Measurements from ENCODE around the gene AOPEP.

Gene AOPEP

DNA sequence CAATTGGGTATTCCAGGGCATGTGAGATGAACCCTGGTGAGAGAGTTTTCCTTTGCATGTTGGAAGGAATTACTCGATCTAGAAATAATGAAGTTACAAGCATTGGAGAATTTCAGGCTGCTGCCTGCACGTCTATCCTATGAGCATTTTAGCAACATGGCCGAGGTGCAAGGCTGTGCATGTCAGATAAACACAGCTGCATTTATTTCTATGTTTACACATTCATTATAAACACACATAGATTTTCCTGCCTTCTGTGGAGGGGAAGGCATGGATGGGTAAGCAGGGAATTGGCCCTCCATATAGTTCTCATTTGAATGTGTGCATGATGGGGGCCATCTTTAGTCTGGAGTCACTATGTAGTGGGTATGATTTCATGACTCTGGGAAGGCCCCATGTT, 42.3 kb downstream of the AOPEP start:
- no peak for DNase-seq

DNA sequence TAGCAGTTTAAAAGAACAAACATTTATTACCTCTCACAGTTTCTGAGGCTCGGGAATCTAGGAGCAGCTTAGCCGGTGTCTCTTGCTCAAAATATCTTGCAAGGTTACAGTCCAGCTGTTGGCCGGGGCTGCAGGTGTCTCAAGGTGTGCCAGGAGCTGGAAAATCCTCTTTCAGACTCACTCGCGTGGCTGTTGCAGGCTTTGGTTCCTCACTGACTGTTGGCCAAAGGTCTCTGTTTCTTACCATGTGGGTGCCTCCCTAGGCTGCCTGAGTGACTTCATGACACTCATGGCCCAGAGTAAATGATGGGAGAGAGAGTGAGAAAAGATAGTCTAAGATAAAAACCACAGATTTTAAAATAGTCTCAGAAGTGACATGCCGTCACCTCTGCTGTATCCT, 43.8 kb downstream of the AOPEP start:
- no peak for DNase-seq

DNA sequence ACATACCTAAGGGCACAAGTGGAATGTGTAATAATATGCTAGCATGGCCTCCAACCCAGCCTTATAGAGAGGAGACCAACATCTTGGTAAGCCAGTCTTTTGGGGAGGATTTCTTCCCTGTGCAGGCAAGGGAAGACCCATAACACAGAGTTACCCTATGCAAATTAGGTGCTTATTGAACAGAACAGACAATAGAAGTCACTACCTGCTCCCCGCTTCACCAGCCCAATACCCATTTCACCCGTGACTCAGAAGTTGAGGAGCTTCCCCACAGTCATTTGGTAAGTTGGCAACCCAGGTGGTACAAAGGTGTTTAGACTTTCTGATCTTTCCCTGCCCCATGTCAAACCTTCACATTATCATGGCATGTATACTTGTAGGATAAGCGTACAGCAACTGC, 44.6 kb downstream of the AOPEP start:
- DNase-seq: no peak

DNA sequence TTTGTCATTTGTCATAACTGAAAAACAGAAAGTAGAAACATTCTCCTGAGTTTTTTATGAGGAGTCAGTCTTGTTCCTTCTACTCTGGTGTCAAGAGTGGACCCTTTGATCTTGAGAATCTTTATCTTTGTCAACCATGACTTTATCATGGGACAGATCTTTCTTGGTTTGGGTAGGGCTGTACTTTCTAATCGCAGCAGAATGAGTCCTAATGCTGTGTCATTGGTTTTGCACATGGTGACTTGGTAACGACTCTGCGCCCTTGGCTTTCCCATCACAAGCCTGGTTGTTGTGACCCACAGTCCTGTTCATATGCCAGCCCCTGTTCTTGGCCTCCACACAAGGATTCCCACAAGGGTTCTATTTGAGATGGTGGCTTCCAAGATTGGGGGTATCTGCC, 45.6 kb downstream of the AOPEP start:
- no peak for DNase-seq

DNA sequence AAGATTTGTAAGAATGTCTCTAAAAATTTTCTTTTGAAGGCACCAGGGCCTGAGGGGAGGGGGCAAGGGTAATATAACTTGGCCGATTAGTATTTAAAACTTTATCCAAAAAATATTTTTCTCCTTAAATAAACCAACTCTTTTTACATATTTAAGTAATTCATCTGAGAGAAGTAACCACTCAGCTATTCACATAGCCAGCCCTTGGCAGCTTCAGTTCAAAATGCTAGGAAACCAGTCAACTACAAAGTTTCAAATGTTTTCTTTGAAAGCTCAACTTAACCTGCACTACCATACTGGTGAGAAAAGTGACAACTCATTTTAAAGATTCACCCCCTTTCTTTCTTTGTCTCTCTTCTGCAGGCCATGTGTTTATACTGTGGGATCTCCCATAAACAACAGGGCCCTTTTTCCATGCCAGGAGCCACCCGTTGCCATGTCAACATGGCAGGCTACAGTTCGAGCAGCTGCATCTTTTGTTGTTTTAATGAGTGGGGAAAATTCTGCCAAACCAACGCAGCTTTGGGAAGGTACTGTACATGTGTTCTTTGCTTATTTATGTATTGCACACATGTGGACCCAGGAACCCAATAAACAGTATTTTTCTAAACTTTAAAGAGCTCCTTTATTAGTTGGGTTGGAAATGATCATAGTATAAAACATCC, 46.3 kb downstream of the AOPEP start:
- DNase-seq: no peak

DNA sequence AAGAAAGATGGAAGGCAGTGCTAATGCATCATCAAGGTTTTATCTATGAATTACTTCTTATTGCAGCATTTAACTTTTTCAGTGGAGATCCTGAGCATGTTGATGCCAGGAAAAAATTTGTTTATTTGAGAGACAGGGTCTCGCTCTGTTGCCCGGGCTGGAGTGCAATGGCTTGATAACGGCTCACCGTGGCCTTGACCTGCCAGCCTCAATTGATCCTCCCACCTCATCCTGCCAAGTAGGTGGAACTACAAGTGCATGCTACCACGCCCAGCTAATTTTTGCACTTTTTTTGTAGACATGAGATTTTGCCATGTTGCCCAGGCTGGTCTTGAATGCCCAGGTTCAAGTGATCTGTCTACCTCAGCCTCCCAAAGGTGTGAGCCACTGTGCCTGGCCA, 47.2 kb downstream of the AOPEP start:
- DNase-seq: no peak

DNA sequence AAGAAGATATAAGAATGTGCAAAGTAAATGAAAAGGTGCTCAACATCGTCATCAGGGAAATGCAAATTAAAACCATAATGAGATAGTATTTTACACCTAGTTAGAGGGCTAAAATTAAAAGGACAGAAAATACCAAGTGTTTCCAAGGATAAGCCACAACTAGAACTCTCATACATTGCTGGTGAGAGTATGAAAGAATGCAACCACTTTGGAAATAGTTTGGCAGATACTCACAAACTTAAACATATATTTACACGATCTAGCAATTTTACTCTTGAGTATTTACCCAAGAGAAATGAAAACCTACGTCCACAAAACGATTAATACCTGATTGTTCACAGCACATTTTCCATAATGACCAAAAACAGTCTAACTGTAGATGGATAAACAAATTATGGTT, 51.5 kb downstream of the AOPEP start:
- no peak for DNase-seq

DNA sequence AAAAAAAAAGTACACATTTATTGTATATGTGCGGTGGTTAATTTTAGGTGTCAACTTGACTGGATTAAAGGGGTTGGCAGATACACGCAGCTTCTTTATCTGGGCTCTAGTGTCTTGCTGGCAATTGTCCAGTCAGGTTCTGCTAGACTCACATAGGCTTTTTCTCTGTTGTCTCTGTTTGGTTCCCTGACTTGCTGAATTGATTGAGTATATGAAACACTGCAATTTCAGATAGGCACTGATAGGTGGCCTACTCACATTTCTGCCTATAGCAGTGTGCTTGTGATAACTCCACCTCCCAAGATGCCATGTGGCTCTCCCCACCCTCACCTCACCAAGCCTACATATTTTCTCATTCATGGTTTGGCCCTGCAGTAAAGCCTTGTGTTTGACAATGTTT, 52.5 kb downstream of the AOPEP start:
- no peak for DNase-seq

DNA sequence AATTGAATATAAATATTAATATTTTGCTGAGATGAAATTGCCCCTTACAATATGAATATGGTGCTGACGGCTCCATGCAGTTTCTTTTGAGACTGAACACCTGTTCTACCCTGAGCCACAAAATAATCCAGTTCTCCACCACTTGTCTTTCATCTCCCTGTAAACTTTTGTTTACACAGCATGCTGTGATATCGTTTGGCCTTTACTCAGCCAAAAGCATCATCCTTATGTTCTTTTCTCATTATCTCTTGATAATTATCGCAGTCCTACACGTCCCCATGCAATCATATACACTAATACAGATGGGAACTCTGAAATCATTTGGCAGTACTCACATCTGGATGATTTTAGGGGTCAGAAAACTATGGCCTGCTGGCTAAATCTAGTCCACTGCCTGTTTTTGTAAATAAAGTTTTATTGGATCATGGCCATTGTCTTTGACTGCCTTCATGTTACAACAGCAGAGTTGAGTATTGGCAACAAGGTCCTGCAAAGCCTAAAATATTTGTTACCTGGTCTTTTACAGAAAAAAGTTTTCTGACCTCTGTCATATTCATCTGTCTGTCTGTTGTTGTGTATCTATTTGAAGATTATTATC, 53.3 kb downstream of the AOPEP start:
- no peak for DNase-seq

DNA sequence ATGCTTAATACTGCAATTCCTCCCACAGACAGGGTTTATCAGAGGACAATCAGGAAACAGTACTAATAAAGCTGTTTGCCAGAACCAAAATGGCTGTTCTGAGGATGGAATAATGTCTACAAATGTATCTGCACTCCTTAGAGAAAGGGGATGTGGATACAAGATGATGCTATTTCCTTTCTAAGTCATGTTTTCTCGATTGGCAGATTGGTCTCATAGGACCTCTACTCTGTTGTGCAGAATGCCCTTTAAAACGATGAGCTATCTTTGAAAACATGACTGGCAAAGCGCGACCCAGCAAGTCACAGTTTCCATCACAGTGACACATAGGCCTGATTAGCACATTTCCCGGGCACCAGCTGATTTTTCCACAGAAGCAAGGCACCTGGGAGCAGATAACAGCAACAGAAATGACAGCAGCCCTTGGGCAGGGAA, 54.0 kb downstream of the AOPEP start:
- no peak for DNase-seq

DNA sequence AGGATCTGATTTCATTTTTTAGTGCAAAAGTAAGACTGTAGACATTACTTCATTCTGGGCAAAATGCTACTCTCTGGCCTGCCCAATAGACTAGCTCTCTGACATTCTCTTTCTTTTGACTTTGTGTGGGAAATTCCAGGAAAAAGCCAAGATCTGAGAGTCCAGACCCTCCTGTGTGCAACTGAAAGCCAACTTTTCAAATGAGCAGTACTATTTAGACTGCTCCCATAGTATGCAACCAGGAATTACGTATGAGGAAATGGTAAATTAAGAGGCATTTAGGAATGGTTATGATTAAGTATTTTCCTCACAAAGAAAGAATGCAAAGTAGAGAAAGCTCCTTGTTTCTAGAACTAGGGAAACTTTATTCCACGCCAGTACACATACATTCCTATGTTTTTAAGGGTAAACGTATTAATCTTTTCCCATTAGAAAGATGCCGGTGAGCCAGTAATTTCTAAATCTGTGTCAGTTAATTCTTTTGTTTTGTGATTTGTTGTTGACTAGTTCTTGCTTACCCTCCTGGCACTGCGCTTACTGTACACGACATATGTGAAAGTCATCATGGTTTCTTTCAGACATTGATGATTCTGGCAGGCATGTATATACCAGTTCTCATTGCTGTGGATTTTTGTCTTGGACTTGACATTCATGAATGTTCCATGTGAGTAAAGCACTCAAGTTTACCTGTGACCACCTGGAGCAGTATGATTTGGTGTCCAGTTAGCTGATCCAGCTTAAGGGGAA, 56.0 kb downstream of the AOPEP start:
- no peak for DNase-seq

DNA sequence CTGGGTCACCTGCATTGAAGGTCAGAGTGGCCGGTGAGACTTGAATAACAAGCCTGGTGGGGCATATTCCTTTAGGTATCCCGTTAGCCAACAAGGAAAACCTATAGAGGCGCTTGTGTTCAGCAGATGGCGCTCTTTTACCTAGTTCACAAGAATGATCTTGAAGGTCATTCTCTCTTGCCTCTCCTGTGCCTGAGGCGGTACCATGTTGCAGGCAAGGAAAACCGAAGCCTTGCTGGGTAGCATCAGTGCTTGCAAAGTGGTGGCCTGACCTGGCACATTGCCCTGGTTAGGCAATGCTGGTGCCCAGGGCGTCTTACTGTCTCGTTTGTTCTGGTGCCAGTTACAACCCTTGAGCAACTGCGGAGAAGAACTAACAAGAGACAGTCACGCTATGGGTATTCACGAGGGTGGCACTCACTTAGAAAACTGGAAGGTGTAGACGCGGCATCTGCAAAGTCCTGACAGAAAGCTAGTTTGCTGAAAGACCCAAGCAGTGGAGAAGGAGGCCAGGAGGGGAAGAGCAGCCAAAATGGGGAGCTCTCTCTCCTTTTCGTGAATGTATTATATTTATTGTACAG, 56.7 kb downstream of the AOPEP start:
- DNase-seq: peak; percentile 18

DNA sequence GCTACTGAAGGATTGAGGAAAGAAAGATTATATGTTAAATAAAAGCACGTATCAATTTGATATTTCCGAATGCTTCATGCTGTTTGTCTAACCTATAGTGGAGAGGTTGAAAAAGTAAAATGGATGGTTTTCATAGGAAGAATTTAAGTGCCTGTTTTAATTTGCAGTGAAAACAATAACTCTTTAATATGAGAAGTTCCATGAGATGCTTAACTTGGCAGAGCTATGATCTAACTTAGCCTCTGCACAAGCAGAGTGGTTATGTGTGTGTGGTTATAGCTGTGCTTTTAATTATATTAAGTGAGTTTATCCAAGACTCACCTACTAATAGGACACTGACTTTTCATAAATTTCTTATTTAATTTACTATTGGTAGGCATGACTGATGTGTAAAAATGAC, 57.4 kb downstream of the AOPEP start:
- no peak for DNase-seq

DNA sequence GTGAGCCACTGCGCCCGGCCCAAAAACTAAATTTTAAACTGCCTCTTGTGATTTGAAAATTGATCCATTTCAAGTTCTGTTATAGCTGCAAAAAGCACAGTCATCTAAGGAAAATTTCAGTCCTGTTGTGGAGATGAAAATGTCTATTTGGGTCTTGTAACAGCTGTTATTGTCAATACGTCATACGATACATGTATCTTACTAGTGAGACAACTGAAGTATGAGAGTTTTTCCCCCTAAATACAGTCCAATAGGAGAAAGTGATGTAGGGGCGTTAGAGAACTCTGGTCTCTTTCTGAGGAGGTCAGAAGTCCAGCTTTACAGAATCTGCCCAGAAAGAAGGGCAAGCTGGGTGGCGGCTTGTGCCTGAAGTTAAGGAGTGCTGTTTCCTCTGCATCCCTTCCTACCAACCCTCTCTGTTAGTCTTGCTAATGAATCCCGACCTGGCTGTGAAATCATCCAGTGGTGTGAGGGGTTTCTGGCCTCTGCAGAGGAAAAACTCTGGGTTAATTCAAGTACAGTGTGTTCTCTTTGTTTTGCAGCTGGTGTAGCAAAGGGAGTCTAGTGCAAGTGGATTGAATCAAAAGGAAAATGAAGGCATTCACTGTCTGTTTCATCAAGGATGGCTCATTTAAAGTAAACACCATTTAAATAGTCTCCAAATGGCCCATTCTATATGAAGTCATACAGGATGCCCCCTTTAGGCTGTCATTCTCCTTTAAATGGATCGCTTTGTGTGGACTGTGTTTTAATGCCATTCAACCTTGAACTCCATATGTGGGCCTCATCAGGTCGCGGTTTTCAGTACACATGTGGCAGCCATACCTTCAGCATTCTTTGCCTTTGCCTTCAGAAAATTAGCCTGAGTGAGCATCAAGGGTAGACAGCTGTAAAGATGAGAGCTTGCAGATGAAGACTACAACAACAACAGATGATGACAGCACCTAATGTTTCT, 59.0 kb downstream of the AOPEP start:
- DNase-seq: no peak

DNA sequence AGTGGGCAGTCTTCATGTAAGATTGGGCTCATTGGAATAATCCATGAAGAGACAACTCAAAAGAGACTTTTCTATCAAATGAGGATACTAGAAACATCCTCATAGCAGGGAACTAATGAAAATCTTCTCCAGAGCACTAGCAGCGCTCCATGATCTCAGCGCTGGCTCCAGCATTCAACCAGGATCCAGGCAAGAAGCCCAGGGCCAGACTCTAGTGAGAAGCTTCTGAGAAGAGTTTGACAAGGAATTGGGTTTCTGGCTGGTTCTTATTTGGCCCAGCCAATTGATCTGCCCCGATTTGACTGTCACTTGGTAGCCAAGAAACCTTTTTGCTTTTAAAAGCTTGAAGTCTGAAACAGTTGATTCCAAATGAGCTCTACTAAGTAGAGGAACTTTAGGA, 60.1 kb downstream of the AOPEP start:
- DNase-seq: no peak

DNA sequence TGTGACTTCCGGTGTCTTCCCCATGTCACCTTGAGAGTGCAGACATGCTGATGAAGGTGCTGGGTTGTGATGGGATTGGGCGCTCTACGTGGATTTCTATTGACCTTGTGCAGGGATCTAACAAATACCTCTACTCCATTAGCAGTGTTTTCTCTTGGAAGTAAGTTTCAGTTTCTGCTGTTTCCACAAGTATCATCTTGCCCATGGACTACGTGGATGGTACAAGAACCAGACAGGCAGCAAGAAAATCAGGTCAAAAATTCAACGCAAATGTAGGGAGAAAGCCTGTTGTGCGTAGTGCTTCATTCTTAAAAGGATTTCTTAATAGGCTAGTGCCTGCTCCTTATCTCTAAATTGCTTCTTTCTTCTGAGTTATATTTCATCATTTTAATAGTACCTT, 60.8 kb downstream of the AOPEP start:
- no peak for DNase-seq

DNA sequence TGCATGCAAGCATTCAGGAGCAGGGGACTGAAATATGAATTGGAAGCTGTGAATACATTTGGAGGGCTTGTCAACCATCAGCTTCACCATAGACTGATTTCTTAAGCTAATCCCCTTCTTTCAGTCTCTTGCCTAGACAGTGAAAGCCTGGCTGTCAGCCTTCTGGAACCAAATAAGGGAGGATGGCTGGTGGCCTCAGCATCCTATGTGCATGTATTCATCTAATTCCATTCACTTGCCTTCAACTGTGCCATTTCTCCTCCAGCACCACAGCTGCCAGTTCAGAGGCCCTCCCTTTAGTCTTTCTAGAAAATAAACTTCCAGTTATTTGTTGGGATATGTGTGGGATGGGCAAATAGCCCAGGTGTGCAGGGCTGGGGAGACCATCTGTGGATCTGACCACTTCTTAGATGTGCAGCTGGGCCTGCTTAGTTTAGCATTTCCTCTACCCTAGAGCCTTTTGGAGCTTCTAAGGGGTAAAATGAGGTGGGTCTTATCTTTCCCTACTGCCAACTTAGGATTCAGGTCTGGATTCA, 62.1 kb downstream of the AOPEP start:
- no peak for DNase-seq

DNA sequence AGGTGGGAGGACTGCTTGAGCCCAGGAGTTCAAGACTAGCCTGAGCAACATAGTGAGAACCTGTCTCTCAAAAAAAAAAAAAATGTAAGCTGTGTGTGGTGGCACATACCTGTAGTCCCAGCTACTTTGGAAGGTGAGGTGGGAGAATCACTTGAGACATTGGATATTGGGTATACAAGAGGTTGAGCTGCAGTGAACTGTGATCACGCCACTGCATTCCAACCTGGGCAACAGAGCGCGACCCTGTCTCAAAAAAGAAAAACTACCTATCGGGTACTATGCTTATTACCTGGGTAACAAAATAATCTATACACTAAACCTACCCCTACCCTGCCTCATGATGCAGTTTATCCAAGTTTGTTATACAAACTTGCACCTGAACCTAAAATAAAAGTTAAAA, 64.9 kb downstream of the AOPEP start:
- no peak for DNase-seq

DNA sequence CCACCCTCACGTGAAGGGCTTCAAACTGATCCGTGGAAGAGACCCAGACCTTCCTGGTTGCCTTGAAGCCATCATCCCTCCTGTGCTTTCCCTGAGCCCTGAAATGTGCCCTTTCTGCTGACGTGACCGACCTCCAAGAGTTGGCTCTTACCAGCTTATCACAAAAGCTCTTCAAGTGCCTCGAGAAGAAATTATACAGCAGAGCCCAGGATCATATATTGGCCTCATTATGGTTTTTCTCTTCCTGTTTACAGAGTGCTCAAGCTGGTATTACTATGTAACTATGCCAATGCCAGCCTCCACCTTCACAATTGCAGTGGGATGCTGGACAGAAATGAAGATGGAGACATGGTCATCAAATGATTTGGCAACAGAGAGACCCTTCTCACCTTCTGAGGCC, 66.0 kb downstream of the AOPEP start:
- no peak for DNase-seq

DNA sequence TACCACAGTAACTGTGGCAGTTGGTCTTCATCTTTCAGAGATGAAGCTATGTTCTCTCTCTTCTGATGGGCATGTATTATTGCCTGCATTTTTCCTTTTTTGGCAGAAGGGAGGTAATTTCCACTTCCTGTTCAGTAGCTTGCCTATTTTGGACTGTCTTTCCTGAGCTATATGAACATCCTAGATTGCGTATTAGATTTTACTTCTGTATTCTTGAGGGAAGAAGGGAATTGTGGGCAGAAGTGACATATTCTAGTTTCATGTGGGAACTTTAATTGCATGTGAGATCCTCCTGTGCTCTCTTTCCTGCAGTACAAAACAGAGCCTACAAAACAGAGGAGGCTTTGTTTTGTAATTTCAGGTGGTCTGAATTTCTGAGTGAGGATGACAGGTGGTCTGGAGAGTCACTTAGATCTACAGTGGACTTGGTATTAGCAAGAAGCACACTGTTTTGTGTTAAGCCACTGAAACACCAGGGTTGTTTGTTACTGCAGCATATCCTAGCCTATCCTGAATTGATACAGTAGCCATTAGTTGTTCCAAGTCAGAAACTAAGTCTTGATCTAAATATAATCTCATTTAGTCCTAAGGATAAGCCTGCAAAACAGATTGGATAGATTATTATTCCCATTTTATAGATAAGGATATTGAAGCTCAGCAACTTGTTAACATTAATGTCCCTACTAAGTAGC, 68.1 kb downstream of the AOPEP start:
- DNase-seq: no peak

DNA sequence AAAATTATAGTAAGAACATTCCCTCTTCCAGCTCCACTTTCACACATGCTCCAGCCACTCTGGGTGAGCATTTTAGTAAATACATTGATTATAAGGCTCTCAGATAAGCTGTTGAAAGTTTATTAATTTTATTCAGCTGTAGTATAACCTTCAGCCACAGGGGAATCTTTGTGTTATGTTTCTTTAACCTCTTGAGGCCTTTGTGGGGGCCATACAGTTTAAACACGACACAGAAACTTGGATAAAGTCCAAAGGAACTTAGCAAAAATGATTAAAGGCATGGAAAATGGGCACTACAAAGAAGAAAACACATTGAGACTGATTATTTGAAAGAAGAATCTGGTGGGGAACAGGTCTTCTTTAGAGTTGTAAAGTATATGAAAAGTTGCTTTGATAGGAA, 70.2 kb downstream of the AOPEP start:
- no peak for DNase-seq

DNA sequence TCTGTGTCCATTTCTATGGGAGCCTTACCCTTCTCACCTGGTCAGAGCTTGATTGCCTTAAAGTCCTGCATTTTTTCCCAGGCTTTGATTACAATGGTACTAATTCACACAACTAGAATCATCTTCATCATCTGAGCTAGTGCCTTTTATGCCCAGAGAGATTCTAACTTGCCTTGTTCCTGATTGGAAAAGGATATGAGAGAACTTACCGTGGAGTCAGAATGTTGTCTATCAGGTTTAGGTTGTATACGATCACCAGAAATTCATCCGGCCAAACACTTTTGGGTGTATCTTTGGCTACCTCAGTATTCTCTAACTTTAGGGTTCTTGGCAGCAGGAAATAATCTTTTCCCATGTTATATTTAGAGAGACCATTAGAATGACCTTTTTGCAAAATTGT, 71.7 kb downstream of the AOPEP start:
- no peak for DNase-seq

Data from T-helper 9 cell (primary cell).